GM10266 (cell line): ENCODE results near the gene DAPP1.
A peak's percentile ranks its signal among the peaks of the same experiment; 100 is the strongest.

Experiments used
- DNase-seq: peaks from one replicate; pipeline ENCODE4 v3.0.0; 2012; ENCODE audit errors: extremely low spot score
- CTCF ChIP-seq: IDR thresholded peaks from 2 replicates; pipeline ENCODE4 v1.5.1; 2012; ENCODE audit warnings: mild to moderate bottlenecking, low read depth; ENCODE audit not compliant: control insufficient read depth, insufficient read depth; ENCODE audit errors: missing control alignments

The DAPP1 gene

DNA sequence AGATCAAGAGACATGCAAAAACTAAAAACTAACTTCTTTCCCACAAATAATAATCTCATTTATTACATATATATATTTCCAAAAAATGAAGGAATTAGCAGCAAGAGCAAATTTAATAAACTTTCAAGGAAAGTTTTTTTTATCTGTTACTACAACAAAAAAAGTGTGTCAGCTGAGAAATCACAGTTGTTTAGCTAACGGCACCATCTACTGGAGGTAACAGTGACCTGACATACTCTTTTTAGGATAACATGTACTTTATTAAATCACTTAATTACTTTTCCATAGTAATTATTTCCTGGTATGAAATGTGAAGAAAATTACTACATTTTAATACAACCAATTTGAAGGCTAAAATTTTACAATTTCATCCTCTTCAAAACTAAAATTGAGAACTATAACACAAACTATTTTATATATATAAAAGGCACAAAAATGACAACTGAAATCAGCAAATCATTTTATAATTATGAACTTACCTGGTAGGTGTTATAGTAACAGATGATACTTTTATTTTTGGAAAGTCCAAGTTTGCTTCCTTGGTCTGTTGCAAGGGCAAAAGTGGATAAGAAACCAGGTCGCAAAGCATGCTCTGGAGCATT lies 68.5 kb downstream of the DAPP1 start:
- TF ChIP-seq CTCF, result peak; percentile 50
- DNase-seq, result peak; percentile 26

- TF ChIP-seq CTCF, result no peak
Measured at GRCh38 chr4:99885687-99886086, 69.1 kb downstream of the DAPP1 start.

DNA sequence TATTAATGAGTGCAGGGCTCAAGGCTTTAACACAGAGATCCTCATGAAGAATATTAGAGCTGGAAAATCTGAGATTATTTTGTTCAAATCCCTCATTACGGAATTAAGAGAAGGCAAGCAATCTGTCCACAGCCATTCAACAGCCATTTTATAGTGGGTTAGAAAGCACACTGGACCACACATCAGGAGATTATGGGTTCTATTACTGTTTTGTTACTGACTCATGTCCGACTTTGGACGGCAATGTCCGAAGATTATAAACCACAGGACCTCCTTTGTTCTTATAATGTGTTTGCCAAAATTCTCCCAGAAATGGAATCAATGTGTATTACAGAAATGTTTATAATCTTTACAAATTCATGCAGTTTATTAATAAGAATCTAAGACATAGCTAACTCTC lies 69.5 kb downstream of the DAPP1 start:
- TF ChIP-seq CTCF, result no peak
- DNase-seq, result no peak

More at GRCh38 chr4:99885687-99886086, 69.1 kb downstream of the DAPP1 start:
- no peak for DNase-seq

DNA sequence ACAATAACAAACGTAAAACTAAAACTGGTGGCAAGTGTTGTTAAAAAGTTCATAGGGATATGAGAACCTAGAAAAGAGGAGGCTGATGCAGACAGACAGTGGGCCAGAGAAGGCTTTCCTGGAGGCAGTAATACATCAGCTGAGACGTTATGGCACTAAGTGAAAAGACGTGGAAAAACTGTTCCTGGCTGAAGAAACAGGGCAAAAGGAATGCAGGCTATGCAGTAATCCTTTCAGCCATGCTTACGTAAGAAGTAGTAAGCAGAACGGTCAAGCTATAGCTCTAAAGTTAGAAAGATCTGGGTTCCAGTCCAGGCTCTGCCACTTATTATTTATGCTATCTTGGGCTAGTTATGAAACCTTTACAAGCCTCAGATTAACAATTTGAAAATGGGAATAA lies 71.2 kb downstream of the DAPP1 start:
- no peak for DNase-seq
- TF ChIP-seq CTCF, result no peak

DNA sequence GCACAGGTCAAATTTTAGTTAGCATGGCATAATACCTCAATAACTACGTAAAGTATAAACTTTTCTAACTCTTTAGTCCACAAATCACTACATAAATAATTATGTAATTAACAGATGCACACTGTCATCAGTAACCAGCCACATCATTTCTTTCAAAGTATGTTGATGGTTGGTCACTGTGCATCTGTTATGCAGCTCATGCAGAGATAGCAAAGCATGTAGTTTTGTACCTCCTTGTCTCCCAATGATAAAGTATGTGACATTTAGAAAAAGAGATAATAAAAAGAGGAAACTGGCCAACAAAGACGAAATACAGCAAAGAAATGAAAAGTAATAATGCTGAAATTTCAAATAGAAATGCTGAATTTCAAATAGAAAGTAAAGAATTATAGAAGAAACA lies 74.7 kb downstream of the DAPP1 start:
- DNase-seq, result no peak
- no peak for TF ChIP-seq CTCF

GRCh38 chr4:99893029-99893428 lies 76.4 kb downstream of the DAPP1 start:
- DNase-seq, result no peak
- TF ChIP-seq CTCF, result no peak

DNA sequence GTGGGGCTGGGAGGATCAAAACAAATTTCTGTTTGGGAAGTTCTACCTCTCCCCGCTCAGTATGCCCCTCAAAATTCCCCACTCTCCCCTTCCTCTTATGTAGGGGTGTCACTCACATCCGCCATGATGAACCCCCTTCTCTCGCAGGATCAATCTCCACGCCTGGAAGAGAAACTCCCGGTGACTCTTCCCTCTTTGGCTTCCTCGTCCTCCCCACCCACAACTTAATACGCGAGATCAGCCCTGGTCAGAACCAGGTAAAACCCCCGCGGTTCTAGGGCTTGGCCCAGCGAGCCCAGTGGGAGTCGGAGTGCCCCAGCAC lies 77.2 kb downstream of the DAPP1 start:
- DNase-seq, result no peak
- no peak for TF ChIP-seq CTCF
